ENCODE results near the gene PPT1. TPM values are rescaled to one million over a fixed set of nuclear protein-coding genes. Genes with fewer than 3 reads are reported as not detected.
"Not testable (repeated sequence)": the region's sequence is repeated elsewhere in the genome, so short reads cannot be mapped to it uniquely, and the experiment has no call there.

The PPT1 gene
- total RNA-seq, 4 donors from 2014 or later, result 53.0 to 90.6 (median 65.7) TPM

DNA sequence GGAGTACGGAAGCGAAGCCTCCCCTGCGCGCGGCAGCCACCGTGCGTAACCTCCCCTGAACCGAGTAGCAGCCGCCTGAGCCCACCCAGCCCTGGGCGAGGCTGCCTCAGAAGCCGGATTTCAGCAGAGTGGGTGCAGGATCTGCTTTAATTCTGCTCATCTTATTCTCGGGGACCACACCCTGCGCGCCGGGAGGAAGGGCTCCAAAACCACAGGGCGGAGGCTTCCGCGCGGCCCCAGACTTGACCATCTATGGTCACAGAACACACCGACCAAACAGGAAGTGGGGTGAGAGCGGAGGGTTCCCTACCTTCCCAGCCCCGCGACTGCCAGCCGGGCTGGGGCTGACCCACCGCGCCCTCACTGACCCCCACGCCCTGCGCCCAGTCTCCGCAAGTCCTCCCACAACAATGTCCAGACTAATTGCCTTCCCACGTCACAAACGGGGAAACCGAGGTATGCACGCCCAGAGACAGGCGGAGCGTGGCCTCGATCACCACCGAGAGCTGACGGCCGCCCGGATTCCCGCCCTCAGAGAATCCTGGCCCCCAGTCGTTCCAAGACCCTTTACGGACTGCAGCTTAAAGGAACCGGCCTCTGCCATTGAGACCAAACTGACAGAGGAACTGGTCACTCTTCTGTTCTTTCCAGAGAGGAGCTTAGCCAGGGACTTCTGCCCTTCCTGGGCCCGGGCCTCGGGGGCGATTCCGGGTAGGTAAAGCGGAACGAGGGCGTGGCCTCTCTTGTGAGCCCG is 57.1 kb downstream of the PPT1 start:
- H3K4me1 ChIP-seq, result peaks cover 5 to 84% (median 34%) of the 10 kb centered on the region in 3 donors
- 0% methylated on average over 3 to 4 of the region's 52 CpGs for WGBS, 2 donors (ENCODE audit: low coverage in 1 of 2)

DNA sequence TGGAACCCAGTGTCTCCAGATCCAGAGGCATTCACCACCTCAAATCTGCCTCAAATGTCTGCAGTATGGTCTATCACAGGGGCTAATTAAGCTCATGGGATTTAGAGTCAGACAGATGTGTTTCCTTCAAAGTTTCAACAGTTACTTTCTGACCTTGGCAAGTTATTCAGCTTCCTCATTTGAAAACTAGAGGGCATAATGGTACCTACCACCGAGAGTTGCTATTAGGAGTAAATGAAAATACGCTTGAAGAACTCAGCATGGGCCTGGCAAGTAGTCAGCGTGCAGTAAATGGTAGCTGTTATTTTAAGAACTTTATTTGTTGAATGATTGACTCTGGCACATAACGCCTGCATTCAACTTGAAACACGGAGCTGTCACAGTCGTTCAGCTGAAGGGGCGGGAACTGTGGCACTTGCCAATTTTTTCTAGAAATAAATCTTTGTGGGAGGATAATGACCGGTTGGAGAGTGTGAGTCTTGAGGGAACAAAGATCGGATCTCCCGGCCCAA is 57.8 kb downstream of the PPT1 start:
- TF ChIP-seq POLR2A (IDR thresholded peaks at IDR 0.05) (no peak), EP300 (IDR thresholded peaks at IDR 0.05) (no peak)
- TF ChIP-seq, protein P1, sequence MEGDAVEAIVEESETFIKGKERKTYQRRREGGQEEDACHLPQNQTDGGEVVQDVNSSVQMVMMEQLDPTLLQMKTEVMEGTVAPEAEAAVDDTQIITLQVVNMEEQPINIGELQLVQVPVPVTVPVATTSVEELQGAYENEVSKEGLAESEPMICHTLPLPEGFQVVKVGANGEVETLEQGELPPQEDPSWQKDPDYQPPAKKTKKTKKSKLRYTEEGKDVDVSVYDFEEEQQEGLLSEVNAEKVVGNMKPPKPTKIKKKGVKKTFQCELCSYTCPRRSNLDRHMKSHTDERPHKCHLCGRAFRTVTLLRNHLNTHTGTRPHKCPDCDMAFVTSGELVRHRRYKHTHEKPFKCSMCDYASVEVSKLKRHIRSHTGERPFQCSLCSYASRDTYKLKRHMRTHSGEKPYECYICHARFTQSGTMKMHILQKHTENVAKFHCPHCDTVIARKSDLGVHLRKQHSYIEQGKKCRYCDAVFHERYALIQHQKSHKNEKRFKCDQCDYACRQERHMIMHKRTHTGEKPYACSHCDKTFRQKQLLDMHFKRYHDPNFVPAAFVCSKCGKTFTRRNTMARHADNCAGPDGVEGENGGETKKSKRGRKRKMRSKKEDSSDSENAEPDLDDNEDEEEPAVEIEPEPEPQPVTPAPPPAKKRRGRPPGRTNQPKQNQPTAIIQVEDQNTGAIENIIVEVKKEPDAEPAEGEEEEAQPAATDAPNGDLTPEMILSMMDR (IDR thresholded peaks at IDR 0.05), result peak in 2 of 4 experiments; percentile 25 to 46
- Histone ChIP-seq H3K27me3 (no peaks in the 10 kb centered on the region), H3K36me3 (no peaks in the 10 kb centered on the region), H3K27ac (peak overlapping the region; percentile 93 to 100 (median 98)), H3K9me3 (no peaks in the 10 kb centered on the region), H3K4me3 (peak overlapping the region; percentile 59 to 92), H3K4me1 (peaks cover 5 to 82% (median 33%) of the 10 kb centered on the region in 3 donors)
- 0 to 1% methylated on average over 10 of the region's 10 CpGs for WGBS, 2 donors (ENCODE audit: low coverage in 1 of 2)
- no peak for ATAC-seq

More for the DNA sequence above, 57.1 kb downstream of the PPT1 start:
- H3K36me3 ChIP-seq, result no peaks in the 10 kb centered on the region
- H3K4me3 ChIP-seq, result peak overlapping the region; percentile 59 to 92
- peak overlapping the region; percentile 93 to 100 (median 98) for H3K27ac ChIP-seq
- H3K27me3 ChIP-seq, result no peaks in the 10 kb centered on the region
- H3K9me3 ChIP-seq, result no peaks in the 10 kb centered on the region
- TF ChIP-seq POLR2AphosphoS5 (IDR thresholded peaks at IDR 0.05), result peak; percentile 89
- TF ChIP-seq EP300 (IDR thresholded peaks at IDR 0.05), result no peak
- TF ChIP-seq POLR2A (IDR thresholded peaks at IDR 0.05), result peak; percentile 87 to 92
- TF ChIP-seq, protein P1 (IDR thresholded peaks at IDR 0.05), result no peak
- ATAC-seq, result peak; percentile 84

DNA sequence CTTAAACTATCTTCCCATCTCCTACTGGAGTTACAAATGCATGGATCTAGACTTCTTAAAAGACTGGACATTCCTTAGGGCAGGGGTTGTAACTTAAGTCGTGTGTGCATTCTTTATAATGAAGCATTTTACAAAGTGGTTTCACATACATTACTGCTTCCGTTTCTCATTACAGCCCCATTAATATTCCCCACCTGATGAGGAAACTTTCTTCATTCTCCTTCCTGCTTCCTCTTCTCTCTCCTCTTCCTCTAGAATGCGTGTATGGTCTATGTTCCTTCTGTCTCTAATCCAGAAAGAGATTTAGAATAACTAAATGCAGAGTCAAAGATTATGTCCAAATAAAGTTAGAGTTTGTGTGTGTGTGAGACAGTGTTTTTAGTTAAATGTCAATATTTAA is 58.4 kb downstream of the PPT1 start:
- no peaks in the 10 kb centered on the region for H3K36me3 ChIP-seq
- WGBS, 2 donors (ENCODE audit: low coverage in 1 of 2), result 55 to 58% methylated on average over 3 of the region's 3 CpGs
- H3K27me3 ChIP-seq, result no peaks in the 10 kb centered on the region
- no peak for ATAC-seq
- peak overlapping the region; percentile 93 to 100 (median 98) for H3K27ac ChIP-seq
- H3K4me1 ChIP-seq, result peaks cover 5 to 76% (median 33%) of the 10 kb centered on the region in 3 donors
- no peaks in the 10 kb centered on the region for H3K9me3 ChIP-seq
- no peak for TF ChIP-seq EP300 (IDR thresholded peaks at IDR 0.05)
- TF ChIP-seq POLR2AphosphoS5 (IDR thresholded peaks at IDR 0.05), result no peak
- TF ChIP-seq, protein P1 (IDR thresholded peaks at IDR 0.05), result no peak
- TF ChIP-seq POLR2A (IDR thresholded peaks at IDR 0.05), result no peak
- H3K4me3 ChIP-seq, result no peak overlapping the region

DNA sequence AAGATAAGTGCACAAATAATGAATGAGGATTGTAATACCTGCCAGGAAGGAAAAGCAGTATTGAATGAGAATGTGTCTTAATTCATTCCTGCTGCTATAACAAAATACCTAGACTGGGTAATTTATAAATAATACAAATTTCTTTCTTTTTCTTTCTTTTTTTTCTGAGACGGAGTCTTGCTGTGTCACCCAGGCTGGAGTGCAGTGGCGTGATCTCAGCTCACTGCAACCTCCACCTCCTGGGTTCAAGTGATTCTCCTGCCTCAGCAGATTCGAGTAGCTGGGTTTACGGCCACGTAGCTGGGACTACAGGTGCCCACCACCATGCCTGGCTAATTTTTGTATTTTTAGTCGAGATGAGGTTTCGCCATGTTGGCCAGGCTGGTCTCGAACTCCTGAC is 59.8 kb downstream of the PPT1 start:
- 80 to 100% methylated on average over 1 to 8 of the region's 8 CpGs for WGBS, 2 donors (ENCODE audit: low coverage in 1 of 2)
- not testable (repeated sequence) for ATAC-seq, H3K9me3 ChIP-seq, H3K4me3 ChIP-seq, H3K27me3 ChIP-seq, H3K36me3 ChIP-seq
- H3K4me1 ChIP-seq, result peaks cover 2 to 68% (median 19%) of the 10 kb centered on the region in 3 donors
- peak overlapping the region; percentile 27 to 100 (median 77) for H3K27ac ChIP-seq

DNA sequence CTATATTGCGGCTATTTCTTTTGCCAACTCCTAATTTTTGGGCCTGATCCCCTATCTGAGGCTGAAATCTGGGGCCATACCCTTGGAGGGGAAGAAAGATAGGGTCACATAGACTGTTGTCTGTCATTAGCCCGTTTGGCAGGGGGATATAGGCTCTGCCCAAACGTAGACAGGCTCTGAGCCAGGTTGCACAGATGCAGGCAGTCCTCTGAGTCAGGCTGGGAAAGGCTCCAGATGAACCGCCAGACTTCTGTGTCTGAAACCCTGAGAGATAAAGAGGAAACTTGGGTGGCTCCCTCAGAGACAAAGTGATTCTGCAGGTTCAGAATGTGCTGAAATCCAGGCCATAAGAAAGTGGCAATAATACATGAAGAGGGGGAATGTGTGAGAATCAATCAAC is 60.5 kb downstream of the PPT1 start:
- Histone ChIP-seq H3K27ac (peak overlapping the region; percentile 27 to 100 (median 77)), H3K4me3 (no peak overlapping the region), H3K36me3 (no peaks in the 10 kb centered on the region), H3K9me3 (no peaks in the 10 kb centered on the region), H3K4me1 (peaks cover 2 to 64% (median 13%) of the 10 kb centered on the region in 3 donors), H3K27me3 (no peaks in the 10 kb centered on the region)
- WGBS, 2 donors (ENCODE audit: low coverage in 1 of 2), result 15% methylated on average over 4 of the region's 4 CpGs; no CpG with 5 or more reads in 1 of the 2 donors
- ATAC-seq, result no peak
- TF ChIP-seq, protein P1 (IDR thresholded peaks at IDR 0.05), result no peak
- TF ChIP-seq POLR2AphosphoS5 (IDR thresholded peaks at IDR 0.05) (no peak), EP300 (IDR thresholded peaks at IDR 0.05) (no peak), POLR2A (IDR thresholded peaks at IDR 0.05) (no peak)

Data from gastroesophageal sphincter (tissue), 4 donors.